ENCODE results near the gene HPX. TPM values are rescaled to one million over a fixed set of nuclear protein-coding genes. Genes with fewer than 3 reads are reported as not detected.

HPX gene
- total and polyA plus RNA-seq, 11 donors = 0.17 to 1.5 (median 0.37) TPM; not detected in 5

DNA sequence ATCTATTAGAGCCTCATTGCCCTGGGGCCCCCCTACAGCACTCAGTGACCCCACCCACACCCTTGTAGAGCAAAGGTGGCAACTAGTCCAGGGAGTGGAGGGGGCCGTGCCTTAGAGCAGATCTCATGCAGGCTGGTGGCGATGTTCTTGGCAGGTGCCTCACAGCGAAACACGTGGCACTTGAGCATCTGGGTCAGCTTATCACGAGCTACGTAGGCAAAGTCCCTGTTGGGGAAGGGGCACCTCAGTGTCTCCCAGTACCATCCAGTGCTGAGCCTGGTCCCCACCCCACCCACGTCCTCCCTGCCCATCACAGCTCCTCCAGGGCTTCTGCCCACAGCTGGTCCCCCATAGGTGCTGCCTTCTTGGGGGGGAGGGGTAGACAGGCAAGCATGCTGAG lies 39.3 kb downstream of the HPX start:
- DNase-seq (no peak), ATAC-seq (peak in 3 of 4 donors; percentile 14 to 41 (median 26))
- no peak overlapping the region for H3K27ac ChIP-seq
- H3K27me3 ChIP-seq = no peaks in the 10 kb centered on the region
- H3K4me1 ChIP-seq = peaks cover 0 to 18% (median 6%) of the 10 kb centered on the region in 12 donors
- H3K4me3 ChIP-seq = no peak overlapping the region
- no peak for TF ChIP-seq POLR2A (IDR thresholded peaks at IDR 0.05)
- TF ChIP-seq, protein P1, sequence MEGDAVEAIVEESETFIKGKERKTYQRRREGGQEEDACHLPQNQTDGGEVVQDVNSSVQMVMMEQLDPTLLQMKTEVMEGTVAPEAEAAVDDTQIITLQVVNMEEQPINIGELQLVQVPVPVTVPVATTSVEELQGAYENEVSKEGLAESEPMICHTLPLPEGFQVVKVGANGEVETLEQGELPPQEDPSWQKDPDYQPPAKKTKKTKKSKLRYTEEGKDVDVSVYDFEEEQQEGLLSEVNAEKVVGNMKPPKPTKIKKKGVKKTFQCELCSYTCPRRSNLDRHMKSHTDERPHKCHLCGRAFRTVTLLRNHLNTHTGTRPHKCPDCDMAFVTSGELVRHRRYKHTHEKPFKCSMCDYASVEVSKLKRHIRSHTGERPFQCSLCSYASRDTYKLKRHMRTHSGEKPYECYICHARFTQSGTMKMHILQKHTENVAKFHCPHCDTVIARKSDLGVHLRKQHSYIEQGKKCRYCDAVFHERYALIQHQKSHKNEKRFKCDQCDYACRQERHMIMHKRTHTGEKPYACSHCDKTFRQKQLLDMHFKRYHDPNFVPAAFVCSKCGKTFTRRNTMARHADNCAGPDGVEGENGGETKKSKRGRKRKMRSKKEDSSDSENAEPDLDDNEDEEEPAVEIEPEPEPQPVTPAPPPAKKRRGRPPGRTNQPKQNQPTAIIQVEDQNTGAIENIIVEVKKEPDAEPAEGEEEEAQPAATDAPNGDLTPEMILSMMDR (IDR thresholded peaks at IDR 0.05) = no peak
- peaks cover 0 to 62% (median 36%) of the 10 kb centered on the region in 9 donors for H3K36me3 ChIP-seq
- WGBS, 4 donors = 47 to 75% (median 64%) methylated on average over 6 to 7 of the region's 7 CpGs
- no peaks in the 10 kb centered on the region for H3K9me3 ChIP-seq
- intact Hi-C loops (cut with DNase I) = no loop called here

DNA sequence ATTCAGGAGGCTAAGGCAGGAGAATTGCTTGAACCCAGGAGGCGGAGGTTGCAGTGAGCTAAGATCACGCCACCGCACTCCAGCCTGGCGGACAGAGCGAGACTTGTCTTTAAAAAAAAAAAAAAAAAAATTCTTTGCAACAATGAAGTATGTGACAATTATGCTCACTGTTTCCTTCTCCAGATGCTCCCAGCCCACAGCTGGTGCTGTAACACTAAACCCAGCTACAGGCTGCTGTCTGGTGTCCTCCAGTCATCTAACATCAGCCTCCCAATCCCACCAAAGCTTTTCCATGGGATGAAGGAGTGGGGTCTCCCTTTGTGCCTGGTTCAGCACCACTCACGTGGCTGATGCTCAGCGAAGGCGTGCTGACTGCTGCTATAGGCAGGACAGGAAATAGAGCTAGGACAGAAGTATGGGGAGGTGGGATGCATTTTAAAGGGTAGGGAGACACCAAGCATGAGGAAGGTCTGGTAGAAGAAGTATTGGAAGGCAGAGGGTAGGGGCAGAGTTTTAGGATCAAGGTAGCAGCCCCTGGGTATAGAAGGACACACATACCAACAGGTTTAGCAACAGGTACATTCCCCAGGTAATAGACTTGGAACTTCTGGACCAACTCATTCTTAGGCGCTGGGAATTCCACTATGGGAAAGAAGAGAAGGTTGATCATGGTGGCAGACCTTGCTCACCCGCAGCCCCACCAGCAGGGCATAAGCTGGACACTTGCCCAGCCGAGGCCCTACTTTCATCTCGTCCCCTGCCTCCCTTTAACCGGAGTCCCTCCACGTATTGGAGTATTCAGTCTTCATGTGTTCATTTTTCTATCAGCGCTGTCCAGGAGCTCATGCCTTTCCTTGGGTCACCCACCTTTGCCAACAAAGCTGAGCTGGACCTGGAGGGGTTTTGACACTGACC lies 40.1 kb downstream of the HPX start:
- no peak overlapping the region for H3K4me3 ChIP-seq
- ATAC-seq = no peak
- no peaks in the 10 kb centered on the region for H3K27me3 ChIP-seq
- peaks cover 0 to 18% (median 6%) of the 10 kb centered on the region in 12 donors for H3K4me1 ChIP-seq
- H3K36me3 ChIP-seq = peaks cover 0 to 67% (median 42%) of the 10 kb centered on the region in 9 donors
- no peak overlapping the region for H3K27ac ChIP-seq
- no peaks in the 10 kb centered on the region for H3K9me3 ChIP-seq
- intact Hi-C loops (cut with DNase I) = no loop called here
- no peak for TF ChIP-seq POLR2A (IDR thresholded peaks at IDR 0.05)
- TF ChIP-seq, protein P1 (IDR thresholded peaks at IDR 0.05) = no peak
- DNase-seq = no peak
- 95 to 98% (median 97%) methylated on average over 15 of the region's 15 CpGs for WGBS, 4 donors

DNA sequence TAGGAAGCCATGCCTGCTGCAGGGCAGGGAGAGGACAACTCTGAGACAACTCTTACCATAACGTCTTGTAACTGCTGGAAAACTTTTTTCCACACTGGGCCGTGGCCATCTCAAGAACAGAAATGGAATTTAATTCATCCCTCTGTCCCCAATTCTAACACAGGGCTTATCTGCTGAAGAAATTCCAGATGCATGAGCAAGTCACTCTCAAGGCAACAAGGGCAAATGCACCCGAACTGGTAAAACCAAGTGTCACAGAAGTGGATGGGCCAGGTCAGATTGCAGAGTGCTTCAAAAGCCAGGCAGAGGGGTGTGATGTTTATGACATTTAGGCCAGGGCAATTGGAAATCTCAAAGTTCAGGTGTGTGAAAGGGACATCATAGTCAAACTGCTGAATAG lies 43.2 kb downstream of the HPX start:
- H3K4me3 ChIP-seq = no peak overlapping the region
- H3K27ac ChIP-seq = peak overlapping the region in 1 of 12 donors; percentile 32
- intact Hi-C loops (cut with DNase I) = loop anchor here in 2 of 10 donors (10.0 kb wide), 2 partner anchors 287 to 307 kb away; partner anchors contain the start of gene MRPL17 (in 1 of the 2)
- H3K9me3 ChIP-seq = no peaks in the 10 kb centered on the region
- peaks cover 0 to 23% (median 5%) of the 10 kb centered on the region in 12 donors for H3K4me1 ChIP-seq
- DNase-seq (no peak), ATAC-seq (no peak)
- WGBS, 4 donors = 51 to 57% (median 54%) methylated on average over 3 of the region's 3 CpGs
- H3K36me3 ChIP-seq = peaks cover 0 to 73% (median 47%) of the 10 kb centered on the region in 9 donors
- no peaks in the 10 kb centered on the region for H3K27me3 ChIP-seq
- TF ChIP-seq, protein P1 (IDR thresholded peaks at IDR 0.05) = no peak
- no peak for TF ChIP-seq POLR2A (IDR thresholded peaks at IDR 0.05)

DNA sequence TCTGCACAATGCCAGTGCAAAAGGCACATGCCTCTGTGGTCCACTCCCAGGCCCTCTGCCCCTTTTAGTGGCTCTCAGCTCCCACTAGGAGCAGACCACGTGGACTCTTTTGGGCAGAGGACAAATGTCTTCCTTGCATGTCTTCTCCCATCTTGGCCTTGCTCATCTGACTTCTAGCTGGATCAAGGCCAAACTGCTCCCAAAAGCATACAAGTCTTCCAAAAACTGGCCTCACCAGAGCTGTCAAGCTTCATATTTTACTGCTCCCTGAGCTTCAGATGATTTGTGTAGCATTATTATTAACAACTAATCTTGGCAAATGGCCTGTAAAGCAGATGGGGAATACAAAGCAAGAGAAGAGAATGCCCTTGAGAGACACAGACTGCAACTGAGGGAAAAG lies 43.6 kb downstream of the HPX start:
- TF ChIP-seq, protein P1 (IDR thresholded peaks at IDR 0.05) = no peak
- no peak for TF ChIP-seq POLR2A (IDR thresholded peaks at IDR 0.05)
- 33 to 68% (median 50%) methylated on average over 1 of the region's 1 CpG for WGBS, 4 donors
- Histone ChIP-seq H3K4me1 (peaks cover 0 to 26% (median 4%) of the 10 kb centered on the region in 12 donors), H3K9me3 (no peaks in the 10 kb centered on the region), H3K4me3 (no peak overlapping the region), H3K36me3 (peaks cover 0 to 69% (median 46%) of the 10 kb centered on the region in 9 donors), H3K27me3 (no peaks in the 10 kb centered on the region), H3K27ac (peak overlapping the region in 1 of 12 donors; percentile 32)
- no peak for DNase-seq
- intact Hi-C loops (cut with DNase I) = loop anchor here in 2 of 10 donors (10.0 kb wide), 2 partner anchors 288 to 308 kb away; partner anchors contain the start of gene MRPL17 (in 1 of the 2)
- ATAC-seq = no peak
